ENCODE data around the gene OTULIN. TPM values are rescaled to one million over a fixed set of nuclear protein-coding genes. Genes with fewer than 3 reads are reported as not detected.

Gene OTULIN
- total RNA-seq, 2 experiments from 2014 or later: 28.7 to 45.6 TPM

GRCh38 chr5:14662721-14663260 is 1.7 kb upstream of the OTULIN start:
- DNase-seq (ENCODE audit: low spot score): no peak
- H3K9me2 ChIP-seq (ENCODE audit: insufficient read depth, low read length): no peaks in the 10 kb centered on the region
- ChIA-PET POLR2A (no interaction called here), CTCF (ENCODE audit: unreplicated experiment) (no interaction called here)
- no peak for TF ChIP-seq EZH2phosphoT487 (IDR thresholded peaks at IDR 0.05; ENCODE audit: borderline replicate concordance, low read depth, low read length)
- TF ChIP-seq, protein P1, sequence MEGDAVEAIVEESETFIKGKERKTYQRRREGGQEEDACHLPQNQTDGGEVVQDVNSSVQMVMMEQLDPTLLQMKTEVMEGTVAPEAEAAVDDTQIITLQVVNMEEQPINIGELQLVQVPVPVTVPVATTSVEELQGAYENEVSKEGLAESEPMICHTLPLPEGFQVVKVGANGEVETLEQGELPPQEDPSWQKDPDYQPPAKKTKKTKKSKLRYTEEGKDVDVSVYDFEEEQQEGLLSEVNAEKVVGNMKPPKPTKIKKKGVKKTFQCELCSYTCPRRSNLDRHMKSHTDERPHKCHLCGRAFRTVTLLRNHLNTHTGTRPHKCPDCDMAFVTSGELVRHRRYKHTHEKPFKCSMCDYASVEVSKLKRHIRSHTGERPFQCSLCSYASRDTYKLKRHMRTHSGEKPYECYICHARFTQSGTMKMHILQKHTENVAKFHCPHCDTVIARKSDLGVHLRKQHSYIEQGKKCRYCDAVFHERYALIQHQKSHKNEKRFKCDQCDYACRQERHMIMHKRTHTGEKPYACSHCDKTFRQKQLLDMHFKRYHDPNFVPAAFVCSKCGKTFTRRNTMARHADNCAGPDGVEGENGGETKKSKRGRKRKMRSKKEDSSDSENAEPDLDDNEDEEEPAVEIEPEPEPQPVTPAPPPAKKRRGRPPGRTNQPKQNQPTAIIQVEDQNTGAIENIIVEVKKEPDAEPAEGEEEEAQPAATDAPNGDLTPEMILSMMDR (conservative IDR thresholded peaks at IDR 0.05; ENCODE audit: low read length): no peak
- H4K20me1 ChIP-seq (ENCODE audit: insufficient read depth, low read length): peaks cover 20% of the 10 kb centered on the region
- BruUV-seq (replicated peaks): no TSS peak
- peaks cover 50% of the 10 kb centered on the region for H3K4me1 ChIP-seq (ENCODE audit: insufficient read depth, low read length, poor library complexity, severe bottlenecking)
- H3K4me2 ChIP-seq (ENCODE audit: low read length): peak overlapping the region; percentile 97
- intact Hi-C loops (cut with micrococcal nuclease; ENCODE audit: unreplicated experiment): loop anchor here (10.0 kb wide), 2 partner anchors 488 to 1802 kb away; partner anchors contain the start of gene ZNF622
- H3K36me3 ChIP-seq (ENCODE audit: insufficient read depth, low read length): peaks cover 19% of the 10 kb centered on the region
- no peaks in the 10 kb centered on the region; the same call in 1 of the 2 replicates for H3K9me3 ChIP-seq (ENCODE audit: low read length)
- no peak overlapping the region for H2AFZ ChIP-seq (ENCODE audit: low read length)
- H3K4me3 ChIP-seq (ENCODE audit: low read depth, low read length, poor library complexity, severe bottlenecking): peak overlapping the region; percentile 87
- peaks cover 43% of the 10 kb centered on the region for H3K79me2 ChIP-seq (ENCODE audit: insufficient read depth, low read depth, low read length)
- no peak overlapping the region for H3K27ac ChIP-seq (ENCODE audit: low read depth, low read length, poor library complexity, severe bottlenecking)

DNA sequence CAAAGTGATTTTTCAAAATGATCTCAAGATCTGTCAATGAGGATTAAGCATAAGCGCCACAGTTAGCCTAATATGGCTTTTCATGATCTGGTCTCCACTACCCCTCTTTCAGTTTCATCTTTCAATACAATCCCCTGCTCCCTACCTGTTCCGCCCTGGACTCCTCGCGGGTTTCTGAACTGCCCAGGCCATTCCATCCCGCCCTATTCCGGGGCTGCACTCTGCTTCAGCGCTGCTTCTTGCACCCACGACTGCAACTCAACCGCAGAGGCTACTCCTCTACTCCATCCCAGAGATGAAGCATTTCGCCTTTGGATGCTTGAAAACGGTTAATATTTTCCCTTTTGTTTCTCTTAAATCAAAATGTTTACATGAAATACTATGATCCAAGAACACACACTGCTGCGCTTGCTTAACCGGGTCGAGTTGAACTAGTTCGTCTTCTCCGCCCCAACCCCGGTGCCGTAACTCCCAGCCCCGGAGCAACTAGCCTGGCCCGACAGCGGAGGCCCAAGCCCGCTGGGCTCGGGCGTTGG is 716 bp upstream of the OTULIN start:
- H4K20me1 ChIP-seq (ENCODE audit: insufficient read depth, low read length): peaks cover 30% of the 10 kb centered on the region
- intact Hi-C loops (cut with micrococcal nuclease; ENCODE audit: unreplicated experiment): loop anchor here (1.0 to 10.0 kb wide), 3 partner anchors 208 to 1801 kb away; partner anchors contain the start of gene ZNF622
- H3K36me3 ChIP-seq (ENCODE audit: insufficient read depth, low read length): peaks cover 29% of the 10 kb centered on the region
- peak; percentile 38 for DNase-seq (ENCODE audit: low spot score)
- peak overlapping the region; percentile 87 for H3K4me3 ChIP-seq (ENCODE audit: low read depth, low read length, poor library complexity, severe bottlenecking)
- TSS peak; percentile 83 for BruUV-seq (replicated peaks)
- peaks cover 60% of the 10 kb centered on the region for H3K4me1 ChIP-seq (ENCODE audit: insufficient read depth, low read length, poor library complexity, severe bottlenecking)
- peak overlapping the region; percentile 85 for H2AFZ ChIP-seq (ENCODE audit: low read length)
- peak overlapping the region; percentile 90 for H3K27ac ChIP-seq (ENCODE audit: low read depth, low read length, poor library complexity, severe bottlenecking)
- POLR2A ChIA-PET: no interaction called here
- no peaks in the 10 kb centered on the region; the same call in 1 of the 2 replicates for H3K9me3 ChIP-seq (ENCODE audit: low read length)
- peak overlapping the region; percentile 97 for H3K4me2 ChIP-seq (ENCODE audit: low read length)
- H3K79me2 ChIP-seq (ENCODE audit: insufficient read depth, low read depth, low read length): peaks cover 54% of the 10 kb centered on the region
- no peaks in the 10 kb centered on the region for H3K9me2 ChIP-seq (ENCODE audit: insufficient read depth, low read length)
- CTCF ChIA-PET (ENCODE audit: unreplicated experiment): no interaction called here
- TF ChIP-seq, protein P1 (conservative IDR thresholded peaks at IDR 0.05; ENCODE audit: low read length): no peak
